GM10847 (cell line): Measurements from ENCODE around the gene NFE2L1.

ENCODE experiments used
- POLR2A ChIP-seq: IDR thresholded peaks from 2 replicates; pipeline ENCODE4 v1.6.1; 2011; ENCODE audit not compliant: insufficient read length; ENCODE audit errors: extremely low read depth

NFE2L1 gene

GRCh38 chr17:48031966-48032365 lies 16.2 kb upstream of the NFE2L1 start:
- no peak for TF ChIP-seq POLR2A

- TF ChIP-seq POLR2A, result no peak
These were observed 11.5 kb upstream of the NFE2L1 start for GRCh38 chr17:48036693-48037035.

- TF ChIP-seq POLR2A, result no peak
These were observed 10.9 kb upstream of the NFE2L1 start, which contains the start of gene COPZ2 for GRCh38 chr17:48037036-48037837. Gene COPZ2 (minus strand): TSS chr17:48037797. CDS start chr17:48037777, 20 bp downstream.

- TF ChIP-seq POLR2A, result no peak
These were observed 10.3 kb upstream of the NFE2L1 start for GRCh38 chr17:48037838-48038323.

GRCh38 chr17:48038687-48039086 lies 9.5 kb upstream of the NFE2L1 start:
- TF ChIP-seq POLR2A, result no peak

GRCh38 chr17:48043176-48043575 lies 5.0 kb upstream of the NFE2L1 start:
- TF ChIP-seq POLR2A, result no peak

- TF ChIP-seq POLR2A, result no peak
These were observed 3.3 kb upstream of the NFE2L1 start for GRCh38 chr17:48044851-48045250.

GRCh38 chr17:48045316-48046001 lies 2.7 kb upstream of the NFE2L1 start:
- no peak for TF ChIP-seq POLR2A

- TF ChIP-seq POLR2A, result no peak
These were observed 1.9 kb upstream of the NFE2L1 start for GRCh38 chr17:48046296-48046695.

GRCh38 chr17:48047113-48047740 lies 932 bp upstream of the NFE2L1 start:
- TF ChIP-seq POLR2A, result no peak

- TF ChIP-seq POLR2A, result peak; percentile 66
These were observed 396 bp downstream of the NFE2L1 start for GRCh38 chr17:48048384-48049126.

GRCh38 chr17:48051283-48051682 lies 3.1 kb downstream of the NFE2L1 start:
- TF ChIP-seq POLR2A, result no peak

GRCh38 chr17:48051706-48052486 lies 3.7 kb downstream of the NFE2L1 start:
- no peak for TF ChIP-seq POLR2A

GRCh38 chr17:48052956-48053757 lies 5.0 kb downstream of the NFE2L1 start:
- no peak for TF ChIP-seq POLR2A

GRCh38 chr17:48053758-48054237 lies 5.6 kb downstream of the NFE2L1 start:
- TF ChIP-seq POLR2A, result no peak
